Renal pelvis (tissue), 12 donors: ENCODE data around the gene CDYL. TPM values are rescaled to one million over a fixed set of nuclear protein-coding genes. Genes with fewer than 3 reads are reported as not detected.

Experiments
- DNase-seq: peaks from one replicate; pipeline ENCODE4 v3.0.0-alpha.2; 2013
- long read RNA-seq, 16 experiments: transcript quantifications; one replicate each; lab custom pipeline, GENCODE V29; 2026
- polyA plus RNA-seq, 3 donors: library from polyadenylated mRNA; unstranded; fragments of 120-200 nt; gene quantifications; one replicate each; pipeline ENCODE4 v1.2.1, GENCODE V29; 2013; ENCODE audit not compliant: insufficient read length in 3 of 3

Gene CDYL, protein sequence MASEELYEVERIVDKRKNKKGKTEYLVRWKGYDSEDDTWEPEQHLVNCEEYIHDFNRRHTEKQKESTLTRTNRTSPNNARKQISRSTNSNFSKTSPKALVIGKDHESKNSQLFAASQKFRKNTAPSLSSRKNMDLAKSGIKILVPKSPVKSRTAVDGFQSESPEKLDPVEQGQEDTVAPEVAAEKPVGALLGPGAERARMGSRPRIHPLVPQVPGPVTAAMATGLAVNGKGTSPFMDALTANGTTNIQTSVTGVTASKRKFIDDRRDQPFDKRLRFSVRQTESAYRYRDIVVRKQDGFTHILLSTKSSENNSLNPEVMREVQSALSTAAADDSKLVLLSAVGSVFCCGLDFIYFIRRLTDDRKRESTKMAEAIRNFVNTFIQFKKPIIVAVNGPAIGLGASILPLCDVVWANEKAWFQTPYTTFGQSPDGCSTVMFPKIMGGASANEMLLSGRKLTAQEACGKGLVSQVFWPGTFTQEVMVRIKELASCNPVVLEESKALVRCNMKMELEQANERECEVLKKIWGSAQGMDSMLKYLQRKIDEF
- polyA plus RNA-seq, result 10 to 100 TPM; 23.4 to 25.9 (median 23.8) TPM
- long read RNA-seq, donor 1, partial matches to known transcripts, result 5 of 10 reads
- long read RNA-seq, donor 1, other reads (novel, unspliced or antisense), result 0 of 10 reads
- long read RNA-seq, donor 2, transcript CDYL-203 (7 exons, 2,184 nt), result major isoform, 5 of 40 reads
- long read RNA-seq, donor 2, partial matches to known transcripts, result 35 of 40 reads
- long read RNA-seq, donor 2, other reads (novel, unspliced or antisense), result 0 of 40 reads
- long read RNA-seq, donor 3, partial matches to known transcripts, result 0 of 3 reads
- long read RNA-seq, donor 3, other reads (novel, unspliced or antisense), result 0 of 3 reads
- long read RNA-seq, donor 4, partial matches to known transcripts, result 0 of 3 reads
- long read RNA-seq, donor 4, other reads (novel, unspliced or antisense), result 0 of 3 reads
- long read RNA-seq, donor 5, result 0 reads
- long read RNA-seq, donor 6, partial matches to known transcripts, result 0 of 4 reads
- long read RNA-seq, donor 6, other reads (novel, unspliced or antisense), result 0 of 4 reads
- long read RNA-seq, donor 7, partial matches to known transcripts, result 21 of 24 reads
- long read RNA-seq, donor 7, other reads (novel, unspliced or antisense), result 0 of 24 reads
- long read RNA-seq, donor 8, partial matches to known transcripts, result 0 of 2 reads
- long read RNA-seq, donor 8, other reads (novel, unspliced or antisense), result 0 of 2 reads
- long read RNA-seq, donor 9, partial matches to known transcripts, result 7 of 11 reads
- long read RNA-seq, donor 9, other reads (novel, unspliced or antisense), result 0 of 11 reads
- long read RNA-seq, donor 10, partial matches to known transcripts, result 0 of 1 reads
- long read RNA-seq, donor 10, other reads (novel, unspliced or antisense), result 0 of 1 reads
- long read RNA-seq, donor 11, partial matches to known transcripts, result 36 of 39 reads
- long read RNA-seq, donor 11, other reads (novel, unspliced or antisense), result 0 of 39 reads
- long read RNA-seq, donor 12, transcript CDYL-203 (7 exons, 2,184 nt), result major isoform, 5 of 45 reads
- long read RNA-seq, donor 12, partial matches to known transcripts, result 40 of 45 reads
- long read RNA-seq, donor 12, other reads (novel, unspliced or antisense), result 0 of 45 reads
- long read RNA-seq, donor 13, partial matches to known transcripts, result 10 of 11 reads
- long read RNA-seq, donor 13, other reads (novel, unspliced or antisense), result 0 of 11 reads
- long read RNA-seq, donor 14, transcript CDYL-203 (7 exons, 2,184 nt), result major isoform, 8 of 92 reads
- long read RNA-seq, donor 14, partial matches to known transcripts, result 83 of 92 reads
- long read RNA-seq, donor 14, other reads (novel, unspliced or antisense), result 0 of 92 reads
- long read RNA-seq, donor 15, partial matches to known transcripts, result 0 of 2 reads
- long read RNA-seq, donor 15, other reads (novel, unspliced or antisense), result 0 of 2 reads
- long read RNA-seq, donor 16, partial matches to known transcripts, result 39 of 44 reads
- long read RNA-seq, donor 16, other reads (novel, unspliced or antisense), result 0 of 44 reads

DNA sequence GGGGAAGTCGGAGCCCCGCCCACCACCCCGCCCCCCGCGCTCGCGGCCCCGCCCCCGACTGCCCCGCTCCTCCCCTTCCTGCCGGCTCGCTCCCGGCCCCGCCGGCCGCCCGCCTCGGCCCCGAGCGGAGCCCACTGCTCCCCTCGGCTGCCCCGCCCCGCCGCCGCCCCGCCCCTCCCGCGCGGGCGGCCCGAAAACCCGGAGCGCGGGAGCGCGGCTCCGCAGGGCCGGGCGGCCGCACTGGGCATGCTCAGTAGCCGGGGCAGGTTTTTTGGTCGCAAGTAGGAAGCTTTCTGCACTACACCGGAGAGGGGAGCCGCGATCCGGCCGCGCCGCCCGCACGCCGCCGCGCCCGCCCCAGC is at the start of gene CDYL:
Gene CDYL, plus strand, starts transcription at position 274 of the 362 bp plus-strand sequence. CDS start 380 bp downstream, outside the sequence.
- peak; percentile 90 for DNase-seq

DNA sequence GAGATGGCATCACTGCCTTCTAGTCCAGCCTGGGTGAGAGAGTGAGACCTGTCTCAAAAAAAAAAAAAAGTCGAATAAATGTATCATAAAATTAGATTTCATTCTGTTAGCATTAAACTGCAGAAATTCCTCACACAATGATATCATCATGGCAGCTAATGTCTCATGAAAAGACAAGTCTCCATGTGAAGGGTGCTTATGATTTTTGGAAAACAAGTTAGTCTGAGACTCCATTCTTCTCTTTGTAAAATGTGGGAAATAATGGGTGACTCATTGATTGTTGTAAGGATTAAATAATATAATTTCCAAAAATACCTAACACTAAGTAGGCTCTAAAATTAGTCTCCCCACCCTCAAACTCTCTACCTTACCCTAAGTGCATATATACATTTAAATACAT is 49.6 kb upstream of the CDYL start:
- no peak for DNase-seq

DNA sequence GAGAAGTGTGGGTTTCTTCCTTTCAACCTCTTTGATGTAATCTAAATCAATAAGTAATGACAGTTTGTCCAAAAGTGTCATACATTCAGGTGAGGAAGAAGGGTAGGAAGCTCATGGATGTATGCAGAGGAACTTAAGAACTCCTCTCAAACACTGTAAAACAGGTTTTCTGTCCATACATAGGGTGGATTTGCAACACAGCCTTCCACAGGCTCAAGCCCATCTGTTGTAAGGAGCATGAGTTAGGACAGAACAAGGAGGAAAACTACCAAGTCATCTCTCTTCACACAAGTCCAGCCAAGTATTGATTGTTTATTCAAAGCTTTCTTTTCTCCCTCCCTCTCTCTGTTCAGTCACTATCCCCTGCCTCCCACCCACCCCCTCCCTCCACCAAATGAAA is 49.0 kb upstream of the CDYL start:
- no peak for DNase-seq

DNA sequence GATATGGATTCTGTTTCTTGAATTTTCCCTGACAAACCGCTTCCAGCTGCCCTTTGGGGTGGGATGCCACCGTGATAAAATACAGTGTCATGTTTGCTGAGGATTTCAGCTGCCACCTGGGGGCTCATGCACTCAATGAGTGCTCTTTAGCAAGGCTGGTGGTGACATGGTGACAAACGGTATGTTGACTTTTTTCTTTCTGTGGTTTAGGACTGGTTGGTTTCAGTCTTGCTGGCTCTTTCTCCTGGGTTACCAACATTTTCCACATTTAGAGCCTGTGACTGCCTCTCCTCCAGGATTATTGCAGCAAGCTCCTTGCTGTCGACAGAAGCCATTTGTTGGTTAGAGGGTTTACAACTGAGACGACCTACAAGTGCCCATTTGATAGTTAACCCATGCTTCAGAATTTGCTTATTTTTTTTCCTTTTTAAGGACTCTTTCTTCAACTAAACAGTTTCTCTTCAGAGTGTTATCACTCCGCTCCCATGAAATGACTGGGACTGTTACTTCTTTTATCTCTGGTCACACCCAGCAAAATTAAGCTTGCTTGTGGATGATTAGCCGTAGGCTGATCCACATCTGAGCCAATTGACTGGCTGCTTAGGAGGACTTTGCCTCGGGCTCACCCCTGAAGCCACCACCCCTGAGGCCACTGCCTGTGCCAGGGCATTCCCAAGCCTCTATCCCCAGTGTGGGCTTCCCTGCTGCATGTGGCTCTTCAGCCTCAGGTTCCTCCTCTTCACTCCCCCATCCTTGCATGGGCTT is 48.4 kb upstream of the CDYL start:
- DNase-seq, result no peak

DNA sequence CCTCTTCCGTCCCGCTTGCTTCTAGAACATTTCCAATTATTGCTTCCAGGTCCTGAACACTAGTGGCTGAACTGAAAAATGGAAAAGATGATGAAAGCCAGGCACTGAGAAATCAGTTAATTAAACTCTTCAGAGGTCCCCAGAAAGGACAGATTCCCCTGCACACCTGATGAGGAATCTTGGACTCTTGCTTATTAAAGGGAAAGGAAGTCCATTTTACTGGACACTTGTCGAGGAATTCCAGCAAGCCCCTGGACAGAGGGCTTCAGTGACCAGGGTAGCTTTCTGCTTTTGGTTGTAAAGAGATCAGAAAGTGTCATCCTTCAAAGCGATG is 47.8 kb upstream of the CDYL start:
- no peak for DNase-seq

DNA sequence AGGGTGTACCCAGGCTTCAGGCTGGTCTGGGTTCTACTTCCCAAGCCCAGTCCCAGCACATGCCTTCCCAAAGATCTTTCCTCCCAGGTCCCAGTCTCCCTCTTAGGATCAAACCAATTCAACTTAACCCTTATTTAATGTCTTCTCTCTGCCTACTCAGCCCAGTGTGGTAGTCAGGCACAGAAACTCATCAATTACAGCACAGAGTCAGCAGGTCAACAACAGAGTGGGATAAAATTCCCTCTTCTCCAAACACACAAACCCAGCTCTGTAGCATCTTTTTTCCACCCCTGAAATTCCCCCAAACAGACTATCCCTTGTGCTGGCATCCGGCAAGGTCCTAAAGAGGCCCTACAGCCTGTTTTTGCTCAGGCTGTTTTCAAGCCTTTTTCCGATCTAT is 47.3 kb upstream of the CDYL start:
- DNase-seq, result peak; percentile 26

DNA sequence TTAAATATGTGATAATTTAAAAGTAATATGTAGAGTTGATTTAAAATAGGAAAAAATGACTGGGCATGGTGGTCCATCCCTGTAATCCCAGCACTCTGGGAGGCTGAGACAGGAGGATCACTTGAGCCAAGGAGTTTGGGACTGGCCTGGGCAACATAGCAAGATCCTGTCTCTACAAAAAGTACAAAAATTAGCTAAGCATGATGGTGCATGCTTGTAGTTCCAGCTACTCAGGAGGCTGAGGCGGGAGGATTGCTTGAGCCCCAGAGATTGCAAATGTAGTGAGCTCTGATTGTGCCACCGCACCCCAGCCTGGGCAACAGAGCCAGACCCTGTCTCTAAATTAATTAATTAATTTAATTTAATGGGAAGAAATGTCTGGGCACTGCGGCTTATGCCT is 44.2 kb upstream of the CDYL start:
- DNase-seq, result no peak

DNA sequence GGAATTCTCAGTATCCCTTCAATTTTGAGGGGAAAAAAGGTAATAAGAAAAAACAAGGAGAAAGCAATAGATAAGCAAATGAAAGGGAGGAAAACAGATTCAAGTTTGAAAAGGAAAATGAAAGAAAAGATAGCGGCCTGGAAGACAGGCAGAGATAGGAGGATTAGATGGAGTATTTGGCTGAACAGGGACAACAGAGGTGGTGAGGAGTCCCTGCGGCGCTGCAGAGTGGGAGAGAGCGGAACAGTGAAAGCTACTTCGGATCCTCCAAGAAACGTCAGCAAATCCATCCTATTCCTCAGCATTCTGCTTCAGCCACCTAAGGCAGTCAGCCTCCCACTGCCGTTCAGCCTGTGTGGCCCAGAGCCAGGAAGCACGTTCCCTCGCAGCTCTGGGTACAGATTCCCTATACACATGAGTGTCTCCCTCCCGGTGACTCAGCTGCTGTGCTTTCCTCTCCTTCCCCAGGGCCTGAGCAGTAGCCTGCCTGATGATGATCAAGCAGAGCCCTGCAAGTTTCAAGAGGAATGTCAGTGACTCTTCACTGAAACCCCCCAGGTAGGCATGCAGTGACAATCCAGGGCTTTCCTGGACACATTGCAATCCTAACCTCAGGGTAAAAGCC is 43.4 kb upstream of the CDYL start:
- DNase-seq, result peak; percentile 22

DNA sequence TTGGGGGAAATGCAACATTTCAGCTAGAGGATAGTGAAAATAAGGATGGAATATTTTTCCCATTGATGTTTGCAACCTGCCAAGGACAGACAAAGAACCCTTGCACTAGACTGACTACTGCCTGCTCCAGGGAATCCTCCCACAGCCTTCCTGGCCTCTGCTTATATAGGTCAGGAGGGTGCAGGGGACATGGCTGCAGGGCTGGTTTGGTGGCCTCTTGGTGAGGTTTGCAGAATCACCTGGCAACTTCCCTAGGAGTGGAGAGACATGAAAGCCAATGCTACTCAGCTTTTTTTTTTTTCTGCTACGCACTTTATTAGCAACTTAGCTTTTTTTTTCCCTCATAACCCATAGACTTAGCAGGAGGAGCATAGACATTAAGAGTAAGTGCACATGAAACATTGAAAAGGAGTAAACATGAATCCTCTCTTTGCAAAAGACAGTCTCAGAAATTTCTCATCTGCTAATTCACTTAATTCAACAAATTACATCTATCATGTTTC is 39.8 kb upstream of the CDYL start:
- DNase-seq, result no peak

DNA sequence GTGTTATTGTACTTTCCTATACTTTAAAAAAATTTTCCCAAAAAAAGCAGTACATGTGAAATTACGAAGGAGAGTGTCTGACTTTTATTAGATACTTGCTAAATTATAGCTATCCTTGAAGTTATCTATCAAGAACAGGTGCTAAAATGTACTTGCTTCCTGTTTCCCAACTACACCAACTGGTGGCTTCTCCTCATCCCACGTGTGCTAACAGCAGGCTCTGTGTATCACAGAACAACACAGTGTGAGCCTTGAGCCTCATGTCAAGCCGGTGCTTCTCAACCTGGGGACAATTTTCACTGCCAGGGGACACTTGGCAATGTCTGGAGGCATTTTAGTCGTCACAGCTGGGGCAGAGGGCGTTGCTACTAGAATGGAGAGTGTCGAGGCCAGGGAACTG is 36.2 kb upstream of the CDYL start:
- DNase-seq, result no peak

DNA sequence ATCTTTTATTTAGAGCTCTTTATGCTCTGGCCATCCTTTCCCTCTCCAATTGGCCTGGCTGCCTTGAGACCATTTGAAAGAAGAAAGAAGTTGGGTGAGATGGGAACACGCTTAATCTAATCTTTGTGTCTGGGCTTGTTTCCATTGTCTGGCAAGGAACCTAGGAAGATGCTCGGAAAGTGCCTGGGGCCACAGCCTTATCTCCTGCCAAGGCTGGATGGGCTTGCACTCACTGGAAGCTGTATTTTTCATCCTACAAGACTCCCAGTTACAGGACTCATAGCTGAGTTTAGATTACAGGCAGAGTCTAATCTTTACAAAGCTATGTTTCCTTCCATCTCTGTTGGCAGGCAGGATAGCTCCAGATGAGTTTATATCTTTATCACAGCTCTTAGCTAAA is 33.1 kb upstream of the CDYL start:
- no peak for DNase-seq

DNA sequence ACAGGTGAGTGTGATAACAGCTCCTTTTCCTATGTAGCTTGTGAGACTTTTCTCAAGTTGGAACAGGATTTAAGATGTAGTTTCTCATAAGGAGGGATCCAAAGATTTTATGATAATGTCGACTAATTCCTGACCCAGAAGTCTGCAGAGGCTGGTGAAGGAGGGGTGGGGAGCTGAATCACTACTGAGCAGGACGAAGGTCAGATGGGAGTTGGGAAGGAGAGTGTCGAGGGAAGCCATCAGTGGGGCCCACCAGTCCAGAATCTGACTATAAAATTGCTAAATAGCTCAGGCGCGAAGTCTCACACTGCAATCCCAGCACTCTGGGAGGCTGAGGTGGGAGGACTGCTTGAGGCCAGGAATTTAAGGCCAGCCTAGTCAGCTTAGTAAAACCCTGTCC is 32.3 kb upstream of the CDYL start:
- no peak for DNase-seq

DNA sequence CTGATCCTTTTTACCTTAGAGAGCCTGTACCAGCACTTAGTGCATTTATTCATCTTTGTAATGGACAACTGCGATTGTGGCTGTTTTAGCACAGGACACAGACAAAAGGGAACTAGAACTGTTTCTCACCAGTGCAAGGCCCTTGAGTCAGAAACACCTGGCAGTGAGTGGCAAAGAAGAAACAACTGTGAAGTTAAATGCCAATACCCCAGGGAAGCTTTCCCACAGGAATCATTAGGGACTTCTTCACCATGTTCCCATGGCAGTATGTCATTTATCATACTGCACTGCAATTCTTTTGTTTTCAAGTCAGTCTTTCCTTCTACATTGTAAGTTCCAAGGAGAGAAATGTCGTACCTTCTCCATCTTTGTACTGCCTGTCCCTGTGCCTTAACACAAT is 28.6 kb upstream of the CDYL start:
- DNase-seq, result no peak

DNA sequence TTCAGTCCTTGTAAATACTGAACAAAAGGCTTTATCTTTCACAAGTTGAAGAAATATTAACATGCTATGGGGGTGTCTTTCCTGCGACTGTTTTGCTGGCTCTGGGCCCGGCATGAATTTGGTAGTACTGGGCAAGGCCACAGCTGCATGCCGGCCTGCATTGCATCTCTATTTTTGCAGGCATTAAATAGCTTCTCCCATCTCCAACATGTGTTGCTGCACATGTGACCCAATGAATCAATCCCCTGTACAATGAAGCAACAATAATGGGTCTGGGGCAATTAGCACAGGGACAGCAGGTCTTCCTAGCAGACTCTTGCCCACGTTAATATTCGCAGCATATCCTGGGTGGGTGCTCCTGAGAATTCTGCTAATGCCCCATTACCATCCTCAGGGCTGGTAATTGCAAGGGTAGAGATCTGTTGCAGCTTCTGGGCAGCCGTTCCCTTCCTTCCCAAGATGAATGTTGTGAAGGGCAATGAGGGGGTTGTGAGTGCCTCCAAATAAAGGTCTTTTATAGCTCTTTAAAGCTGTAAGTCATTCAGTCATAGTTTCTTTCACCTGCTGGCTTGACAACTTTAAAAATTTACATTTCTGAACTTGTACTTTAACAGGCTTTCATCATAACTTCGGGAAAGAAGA is 24.3 kb upstream of the CDYL start:
- no peak for DNase-seq

DNA sequence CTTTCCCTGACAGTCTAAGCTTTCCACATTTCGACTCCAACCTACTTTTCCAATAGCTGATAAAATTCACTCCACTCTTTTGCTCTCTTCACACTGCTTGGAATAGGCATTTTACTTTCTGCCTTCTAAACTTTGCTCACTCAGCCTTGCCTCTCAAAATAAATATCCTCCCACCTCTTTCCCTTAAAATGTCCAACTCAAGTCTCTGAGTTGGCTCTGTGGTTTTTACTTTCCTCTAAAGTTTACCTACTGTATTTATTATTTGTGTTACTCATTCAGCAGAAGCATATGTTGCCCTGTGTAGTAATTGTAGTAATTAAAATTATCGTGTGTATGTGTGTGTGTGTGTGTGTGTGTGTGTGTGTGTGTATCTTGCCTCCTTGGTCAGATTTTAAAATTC is 20.0 kb upstream of the CDYL start:
- no peak for DNase-seq

DNA sequence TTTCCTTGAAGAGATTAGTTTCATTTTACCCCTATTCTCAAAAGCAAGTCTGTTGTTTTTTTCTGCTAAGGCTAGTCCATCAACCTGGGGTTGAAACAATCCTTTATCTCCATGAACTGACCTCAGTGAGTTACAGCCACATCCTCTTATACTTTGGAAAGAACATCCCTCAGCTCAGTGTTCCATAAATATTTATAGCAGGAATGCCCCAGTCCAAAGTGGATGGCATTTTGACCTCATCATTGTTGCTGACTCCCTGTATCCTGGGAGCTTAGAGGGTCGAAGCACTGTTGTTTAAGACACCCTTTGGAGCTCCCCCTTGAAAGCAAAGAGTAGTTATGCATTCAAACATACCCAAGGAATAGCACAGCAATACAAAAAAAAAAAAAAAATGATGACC is 16.2 kb upstream of the CDYL start:
- no peak for DNase-seq

DNA sequence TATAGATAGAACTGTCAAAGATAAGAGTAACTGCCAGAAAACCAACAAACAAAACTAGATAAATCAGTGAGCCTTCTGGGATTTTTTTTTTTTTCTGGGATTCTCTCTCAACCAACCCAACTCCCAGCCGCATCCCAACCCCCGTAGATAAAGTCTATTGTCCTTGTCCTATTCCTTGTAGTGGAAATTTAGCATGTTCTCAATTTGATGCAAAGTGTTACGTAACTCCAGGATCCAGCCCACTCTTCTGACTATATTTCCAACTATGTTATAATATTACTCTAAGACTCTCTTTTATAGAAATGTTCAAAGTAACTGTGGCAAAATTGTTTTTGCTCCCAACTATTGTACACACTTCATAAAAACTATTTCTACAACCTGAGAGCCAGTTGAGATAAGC is 15.4 kb upstream of the CDYL start:
- DNase-seq, result no peak

DNA sequence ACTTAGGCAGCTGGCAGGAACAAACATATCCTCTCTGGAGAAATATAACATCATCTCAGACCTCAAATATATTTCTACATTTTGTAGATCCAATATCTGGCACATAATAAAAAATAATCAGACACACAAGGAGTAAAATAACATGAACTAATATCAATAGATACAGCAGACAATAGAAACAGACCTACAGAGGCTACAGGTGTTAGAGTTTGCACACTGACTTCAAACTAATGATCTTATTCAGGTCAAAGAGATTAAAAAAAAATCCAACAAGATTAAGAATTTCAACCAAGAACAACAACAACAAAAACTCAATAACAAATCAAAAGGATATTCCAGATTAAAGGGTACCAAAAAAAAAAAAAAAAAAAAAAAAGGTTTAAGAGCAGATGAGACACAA is 13.9 kb upstream of the CDYL start:
- DNase-seq, result no peak

DNA sequence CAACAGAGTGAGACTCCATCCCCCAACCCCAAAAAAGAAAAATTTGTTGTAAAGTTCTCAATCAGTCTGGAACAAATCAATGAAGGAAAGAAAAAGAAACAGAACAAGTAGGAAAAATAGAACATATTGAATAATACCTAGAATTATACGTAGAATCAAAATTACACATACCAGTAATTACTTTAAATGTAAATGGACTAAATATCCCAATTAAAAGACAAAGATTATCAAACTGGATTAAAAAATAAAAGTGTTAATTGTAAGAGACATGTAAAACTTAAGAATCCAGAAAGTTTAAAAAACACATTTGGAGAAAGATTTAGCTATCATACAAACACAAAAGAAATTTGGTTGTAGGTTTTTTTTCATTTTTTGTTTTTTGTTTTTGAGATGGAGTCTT is 12.3 kb upstream of the CDYL start:
- DNase-seq, result no peak
